ENCODE data around the gene POLE. TPM values are rescaled to one million over a fixed set of nuclear protein-coding genes. Genes with fewer than 3 reads are reported as not detected.

The POLE gene
- total and polyA plus RNA-seq, 2 experiments from 2014 or later, result 19.3 to 46.1 TPM

GRCh38 chr12:132660996-132661395, 26.1 kb downstream of the POLE start:
- H3K4me1 ChIP-seq (ENCODE audit: low read depth), result no peaks in the 10 kb centered on the region
- no peaks in the 10 kb centered on the region for H3K27me3 ChIP-seq
- TF ChIP-seq CTCF (IDR thresholded peaks at IDR 0.05; ENCODE audit: low read depth, low read length), result no peak
- no peak for DNase-seq (ENCODE audit: low read depth in 1 of 2, low spot score in 1 of 2)
- no peaks in the 10 kb centered on the region for H3K9me3 ChIP-seq (ENCODE audit: low read depth)
- H3K27ac ChIP-seq, result no peak overlapping the region
- H3K4me3 ChIP-seq, result no peak overlapping the region
- peaks cover 41% of the 10 kb centered on the region for H3K36me3 ChIP-seq

DNA sequence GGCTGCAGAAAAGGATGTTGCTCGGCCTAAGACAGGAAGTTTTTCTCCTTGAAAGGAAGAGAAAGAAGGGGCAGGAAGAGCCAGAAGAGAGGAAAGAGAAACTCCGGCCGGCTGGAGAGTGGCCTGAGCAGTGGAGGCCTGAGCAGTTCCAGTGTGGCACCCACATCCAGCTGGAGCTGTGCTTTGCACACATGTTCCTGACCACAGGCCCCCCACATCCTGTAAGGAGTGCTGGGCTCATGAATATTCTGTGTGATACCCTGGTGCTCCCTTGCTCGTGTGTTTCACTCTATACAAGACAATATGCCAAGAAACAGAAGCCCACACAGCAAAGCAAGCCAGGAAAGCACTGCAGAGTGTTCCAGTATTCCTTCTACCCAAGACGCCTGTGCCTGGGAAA, 27.1 kb downstream of the POLE start:
- DNase-seq (ENCODE audit: low read depth in 1 of 2, low spot score in 1 of 2), result no peak
- Histone ChIP-seq H3K36me3 (peaks cover 38% of the 10 kb centered on the region), H3K9me3 (ENCODE audit: low read depth) (no peaks in the 10 kb centered on the region), H3K27me3 (no peaks in the 10 kb centered on the region), H3K27ac (no peak overlapping the region), H3K4me3 (no peak overlapping the region), H3K4me1 (ENCODE audit: low read depth) (no peaks in the 10 kb centered on the region)
- no peak for TF ChIP-seq CTCF (IDR thresholded peaks at IDR 0.05; ENCODE audit: low read depth, low read length)

DNA sequence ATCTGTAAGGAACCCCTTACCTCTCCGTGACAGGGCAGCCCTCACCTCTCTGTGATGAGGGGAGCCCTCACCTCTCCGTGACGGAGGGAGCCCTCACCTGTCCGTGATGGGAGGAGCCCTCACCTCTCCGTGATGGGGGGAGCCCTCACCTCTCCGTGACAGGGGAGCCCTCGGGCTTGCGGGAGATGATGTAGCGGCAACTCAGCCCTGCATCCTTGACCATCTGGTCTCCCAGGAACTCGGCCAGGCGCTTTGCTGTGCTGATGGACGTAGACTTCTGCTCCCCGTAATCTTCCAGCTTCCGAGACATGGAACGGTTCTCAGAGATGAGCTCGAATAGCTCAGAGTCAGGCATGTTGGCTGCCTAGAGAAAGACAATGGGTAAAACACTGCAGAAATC, 28.0 kb downstream of the POLE start:
- no peak for TF ChIP-seq CTCF (IDR thresholded peaks at IDR 0.05; ENCODE audit: low read depth, low read length)
- H3K9me3 ChIP-seq (ENCODE audit: low read depth), result no peaks in the 10 kb centered on the region
- H3K36me3 ChIP-seq, result peaks cover 41% of the 10 kb centered on the region
- DNase-seq (ENCODE audit: low read depth in 1 of 2, low spot score in 1 of 2), result no peak
- no peak overlapping the region for H3K27ac ChIP-seq
- H3K4me3 ChIP-seq, result no peak overlapping the region
- H3K4me1 ChIP-seq (ENCODE audit: low read depth), result no peaks in the 10 kb centered on the region
- H3K27me3 ChIP-seq, result no peaks in the 10 kb centered on the region

DNA sequence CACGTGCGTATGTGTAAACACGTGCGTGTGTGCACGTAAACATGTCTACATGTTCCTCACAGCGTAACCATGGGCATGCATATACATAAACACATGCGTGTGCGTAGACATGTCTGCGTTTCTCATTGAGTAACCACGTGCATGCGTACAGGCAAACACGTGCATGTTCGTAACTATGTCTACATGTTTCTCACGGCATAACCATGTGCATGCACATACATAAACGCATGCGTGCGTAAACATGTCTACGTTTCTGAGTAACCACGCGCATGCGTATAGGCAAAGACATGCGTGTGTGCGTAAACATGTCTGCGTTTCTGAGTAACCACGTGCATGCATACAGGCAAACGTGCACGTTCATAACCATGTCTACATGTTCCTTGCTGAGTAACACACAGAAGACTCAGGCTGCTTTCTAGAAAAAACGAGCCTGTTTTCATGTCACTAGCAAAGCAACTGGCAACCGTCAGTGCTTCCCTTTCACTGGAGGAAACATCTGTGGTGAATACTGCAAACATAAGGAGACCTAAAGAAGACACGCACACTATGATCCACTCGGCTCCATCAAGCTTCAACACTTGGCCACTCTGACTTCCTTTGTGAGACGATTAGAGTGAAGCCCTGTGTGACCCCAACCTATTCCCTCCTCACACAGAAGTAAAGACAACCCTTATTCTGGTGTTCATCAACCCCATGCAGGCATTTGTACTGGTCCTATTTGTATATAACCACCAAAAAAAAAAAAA, 28.8 kb downstream of the POLE start:
- no peak overlapping the region for H3K4me3 ChIP-seq
- DNase-seq (ENCODE audit: low read depth in 1 of 2, low spot score in 1 of 2), result no peak
- no peaks in the 10 kb centered on the region for H3K9me3 ChIP-seq (ENCODE audit: low read depth)
- H3K4me1 ChIP-seq (ENCODE audit: low read depth), result no peaks in the 10 kb centered on the region
- TF ChIP-seq CTCF (IDR thresholded peaks at IDR 0.05; ENCODE audit: low read depth, low read length), result no peak
- H3K36me3 ChIP-seq, result peaks cover 41% of the 10 kb centered on the region
- no peaks in the 10 kb centered on the region for H3K27me3 ChIP-seq
- no peak overlapping the region for H3K27ac ChIP-seq

DNA sequence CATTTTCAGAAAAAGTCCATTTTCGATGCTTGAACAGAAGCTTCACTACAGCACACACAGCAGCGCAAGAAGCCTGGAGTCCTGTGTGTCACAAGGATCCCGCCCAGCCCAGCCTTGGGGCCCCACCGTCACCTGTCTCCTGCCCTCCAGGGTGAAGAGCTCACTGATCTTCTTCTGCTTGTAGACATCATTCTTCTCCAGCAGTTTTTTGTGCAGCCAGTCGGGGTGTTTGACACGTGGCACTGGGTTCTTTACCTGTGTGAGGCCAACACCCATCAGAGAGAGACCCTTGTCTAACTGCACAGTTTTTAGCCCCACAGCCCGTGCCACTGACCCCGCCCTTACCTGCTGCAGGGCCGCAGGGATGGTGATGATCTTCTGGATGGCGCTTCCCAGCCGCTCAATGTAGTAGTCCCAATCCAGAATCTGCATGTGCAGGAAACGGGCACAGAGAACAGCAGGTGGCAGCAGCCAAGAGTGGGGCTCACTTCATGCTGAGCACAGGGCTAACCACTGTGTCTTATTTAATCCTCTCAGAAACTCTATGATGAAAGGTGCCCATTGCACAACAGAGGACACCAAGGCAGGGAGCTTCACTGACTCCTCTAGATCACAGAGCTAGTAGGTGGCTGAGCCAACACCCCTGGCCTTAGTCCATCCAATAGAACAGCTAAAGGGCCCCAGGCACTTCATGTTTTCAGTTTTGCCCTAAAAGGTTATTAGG, 30.0 kb downstream of the POLE start:
- peaks cover 44% of the 10 kb centered on the region for H3K36me3 ChIP-seq

More for the DNA sequence above, 30.0 kb downstream of the POLE start:
- TF ChIP-seq CTCF (IDR thresholded peaks at IDR 0.05; ENCODE audit: low read depth, low read length), result no peak
- Histone ChIP-seq H3K27me3 (no peaks in the 10 kb centered on the region), H3K4me1 (ENCODE audit: low read depth) (no peaks in the 10 kb centered on the region), H3K4me3 (no peak overlapping the region), H3K9me3 (ENCODE audit: low read depth) (no peaks in the 10 kb centered on the region), H3K27ac (no peak overlapping the region)
- DNase-seq (ENCODE audit: low read depth in 1 of 2, low spot score in 1 of 2), result no peak

Data from cardiac muscle cell (in vitro differentiated cells and primary cell).